Measurements from ENCODE around the gene COLEC11. TPM values are rescaled to one million over a fixed set of nuclear protein-coding genes. Genes with fewer than 3 reads are reported as not detected.

Gene COLEC11
- total RNA-seq, 1 experiment from 2014 or later: 0.77 TPM

DNA sequence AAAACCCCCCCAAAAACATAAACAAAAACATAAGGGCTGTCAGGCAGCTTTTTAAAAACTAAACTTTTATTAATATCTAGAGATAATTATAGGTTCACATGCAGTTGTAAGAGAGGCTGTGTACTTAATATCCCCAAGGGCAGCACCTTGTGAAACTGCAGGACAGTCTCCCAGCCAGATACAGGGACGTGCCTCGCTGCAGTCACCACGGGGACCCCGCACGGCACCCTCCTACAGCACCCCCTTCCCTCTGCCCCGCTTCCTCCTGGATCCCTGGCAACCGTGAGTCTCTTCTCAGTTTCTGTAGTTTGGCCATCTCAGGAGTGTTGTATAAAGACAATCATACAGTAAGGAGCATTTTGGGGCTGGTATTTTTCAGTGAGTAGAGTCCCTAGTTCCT lies 6.8 kb upstream of the COLEC11 start:
- TF ChIP-seq, protein P1, sequence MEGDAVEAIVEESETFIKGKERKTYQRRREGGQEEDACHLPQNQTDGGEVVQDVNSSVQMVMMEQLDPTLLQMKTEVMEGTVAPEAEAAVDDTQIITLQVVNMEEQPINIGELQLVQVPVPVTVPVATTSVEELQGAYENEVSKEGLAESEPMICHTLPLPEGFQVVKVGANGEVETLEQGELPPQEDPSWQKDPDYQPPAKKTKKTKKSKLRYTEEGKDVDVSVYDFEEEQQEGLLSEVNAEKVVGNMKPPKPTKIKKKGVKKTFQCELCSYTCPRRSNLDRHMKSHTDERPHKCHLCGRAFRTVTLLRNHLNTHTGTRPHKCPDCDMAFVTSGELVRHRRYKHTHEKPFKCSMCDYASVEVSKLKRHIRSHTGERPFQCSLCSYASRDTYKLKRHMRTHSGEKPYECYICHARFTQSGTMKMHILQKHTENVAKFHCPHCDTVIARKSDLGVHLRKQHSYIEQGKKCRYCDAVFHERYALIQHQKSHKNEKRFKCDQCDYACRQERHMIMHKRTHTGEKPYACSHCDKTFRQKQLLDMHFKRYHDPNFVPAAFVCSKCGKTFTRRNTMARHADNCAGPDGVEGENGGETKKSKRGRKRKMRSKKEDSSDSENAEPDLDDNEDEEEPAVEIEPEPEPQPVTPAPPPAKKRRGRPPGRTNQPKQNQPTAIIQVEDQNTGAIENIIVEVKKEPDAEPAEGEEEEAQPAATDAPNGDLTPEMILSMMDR (conservative IDR thresholded peaks at IDR 0.05; ENCODE audit: low read depth, low read length): no peak
- no peak for TF ChIP-seq EZH2 (IDR thresholded peaks at IDR 0.05; ENCODE audit: borderline replicate concordance, low read depth, low read length, poor library complexity, severe bottlenecking)
- ChIA-PET CTCF (no interaction called here), POLR2A (ENCODE audit: low non-redundant PET) (no interaction called here)
- intact Hi-C loops (cut with micrococcal nuclease; ENCODE audit: unreplicated experiment): no loop called here
- Histone ChIP-seq H3K9me3 (ENCODE audit: low read depth, low read length, poor library complexity, severe bottlenecking) (no peaks in the 10 kb centered on the region), H3K36me3 (ENCODE audit: insufficient read depth, low read length, poor library complexity, severe bottlenecking) (peaks cover 15% of the 10 kb centered on the region), H3K27ac (ENCODE audit: low read depth, low read length, poor library complexity, severe bottlenecking) (no peak overlapping the region), H3K4me3 (ENCODE audit: low read depth, low read length, poor library complexity, severe bottlenecking) (no peak overlapping the region), H3K27me3 (replicated peaks; ENCODE audit: insufficient read depth, low read depth, low read length, poor library complexity) (no peaks in the 10 kb centered on the region), H3K4me1 (ENCODE audit: insufficient read depth, low read length, poor library complexity, severe bottlenecking) (no peaks in the 10 kb centered on the region)
- no peak for DNase-seq (ENCODE audit: low spot score)
- no TSS peak for BruUV-seq (replicated peaks)

DNA sequence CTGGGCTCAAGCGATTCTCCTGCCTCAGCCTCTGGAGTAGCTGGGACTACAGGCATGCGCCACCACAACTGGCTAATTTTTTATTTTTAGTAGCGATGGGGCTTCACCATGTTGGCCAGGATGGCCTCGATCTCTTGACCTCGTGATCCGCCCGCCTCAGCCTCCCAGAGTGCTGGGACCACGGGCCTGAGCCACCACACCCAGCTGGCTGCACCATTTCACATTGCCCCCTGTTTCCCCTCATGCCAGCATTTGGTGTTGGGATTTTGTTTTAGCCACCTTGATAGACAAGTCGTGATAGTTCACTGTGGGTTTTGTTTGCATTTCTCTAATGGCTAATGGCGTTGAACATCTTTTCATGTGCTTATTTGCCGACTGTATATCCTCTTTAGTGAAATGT lies 5.8 kb upstream of the COLEC11 start:
- Histone ChIP-seq H3K36me3 (ENCODE audit: insufficient read depth, low read length, poor library complexity, severe bottlenecking) (peaks cover 5% of the 10 kb centered on the region), H3K27me3 (replicated peaks; ENCODE audit: insufficient read depth, low read depth, low read length, poor library complexity) (no peaks in the 10 kb centered on the region), H3K4me3 (ENCODE audit: low read depth, low read length, poor library complexity, severe bottlenecking) (no peak overlapping the region), H3K4me1 (ENCODE audit: insufficient read depth, low read length, poor library complexity, severe bottlenecking) (no peaks in the 10 kb centered on the region), H3K9me3 (ENCODE audit: low read depth, low read length, poor library complexity, severe bottlenecking) (no peaks in the 10 kb centered on the region), H3K27ac (ENCODE audit: low read depth, low read length, poor library complexity, severe bottlenecking) (no peak overlapping the region)
- BruUV-seq (replicated peaks): no TSS peak
- ChIA-PET CTCF (no interaction called here), POLR2A (ENCODE audit: low non-redundant PET) (no interaction called here)
- intact Hi-C loops (cut with micrococcal nuclease; ENCODE audit: unreplicated experiment): no loop called here
- DNase-seq (ENCODE audit: low spot score): no peak
- TF ChIP-seq, protein P1 (conservative IDR thresholded peaks at IDR 0.05; ENCODE audit: low read depth, low read length): no peak
- no peak for TF ChIP-seq EZH2 (IDR thresholded peaks at IDR 0.05; ENCODE audit: borderline replicate concordance, low read depth, low read length, poor library complexity, severe bottlenecking)

DNA sequence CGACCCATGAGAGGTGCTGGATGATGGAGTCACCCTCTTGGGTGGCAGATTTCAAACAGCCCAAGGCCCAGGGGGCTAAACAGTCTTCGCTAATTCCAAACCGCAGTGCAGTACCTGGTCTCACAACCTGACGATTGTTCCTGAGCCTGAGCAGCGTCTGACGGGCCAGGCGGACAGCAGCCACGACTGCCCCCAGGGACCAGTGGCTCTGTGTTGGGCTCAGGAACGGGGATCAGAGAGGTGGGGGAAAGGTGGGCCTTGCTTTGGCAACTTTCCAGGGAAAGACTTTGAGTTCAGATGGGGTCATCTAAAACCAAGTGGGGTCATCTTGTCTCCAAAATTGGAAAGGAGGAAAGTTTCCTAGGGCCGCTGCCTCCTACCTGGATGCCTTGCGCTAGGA lies 492 bp downstream of the COLEC11 start:
- intact Hi-C loops (cut with micrococcal nuclease; ENCODE audit: unreplicated experiment): no loop called here
- ChIA-PET CTCF (no interaction called here), POLR2A (ENCODE audit: low non-redundant PET) (no interaction called here)
- Histone ChIP-seq H3K27ac (ENCODE audit: low read depth, low read length, poor library complexity, severe bottlenecking) (no peak overlapping the region), H3K4me1 (ENCODE audit: insufficient read depth, low read length, poor library complexity, severe bottlenecking) (no peaks in the 10 kb centered on the region), H3K36me3 (ENCODE audit: insufficient read depth, low read length, poor library complexity, severe bottlenecking) (no peaks in the 10 kb centered on the region), H3K9me3 (ENCODE audit: low read depth, low read length, poor library complexity, severe bottlenecking) (no peaks in the 10 kb centered on the region), H3K4me3 (ENCODE audit: low read depth, low read length, poor library complexity, severe bottlenecking) (no peak overlapping the region), H3K27me3 (replicated peaks; ENCODE audit: insufficient read depth, low read depth, low read length, poor library complexity) (no peaks in the 10 kb centered on the region)
- no peak for TF ChIP-seq EZH2 (IDR thresholded peaks at IDR 0.05; ENCODE audit: borderline replicate concordance, low read depth, low read length, poor library complexity, severe bottlenecking)
- TF ChIP-seq, protein P1 (conservative IDR thresholded peaks at IDR 0.05; ENCODE audit: low read depth, low read length): no peak
- no TSS peak for BruUV-seq (replicated peaks)
- no peak for DNase-seq (ENCODE audit: low spot score)

Data from A673 (cell line).